ENCODE measurements around the gene KRT37.

The KRT37 gene

GRCh38 chr17:41424111-41424635 lies at the start of gene KRT37:
Gene KRT37 (minus strand): TSS chr17:41424585. CDS start chr17:41424523, 62 bp downstream.
- no peak for DNase-seq

GRCh38 chr17:41468346-41468745 lies 44.0 kb upstream of the KRT37 start:
- DNase-seq: no peak

- DNase-seq: no peak
Observed at GRCh38 chr17:41467561-41467960, 43.2 kb upstream of the KRT37 start.

GRCh38 chr17:41466988-41467387 lies 42.6 kb upstream of the KRT37 start, which contains the start of gene KRT32:
Gene KRT32 (minus strand): TSS chr17:41467386. CDS start chr17:41467325, 61 bp downstream.
- no peak for DNase-seq

- no peak for DNase-seq
Observed at GRCh38 chr17:41464682-41465081, 40.3 kb upstream of the KRT37 start.

GRCh38 chr17:41464173-41464572 lies 39.8 kb upstream of the KRT37 start:
- DNase-seq: no peak

GRCh38 chr17:41463746-41464145 lies 39.4 kb upstream of the KRT37 start:
- no peak for DNase-seq

GRCh38 chr17:41462705-41463104 lies 38.3 kb upstream of the KRT37 start:
- no peak for DNase-seq

- DNase-seq: no peak
Observed at GRCh38 chr17:41457676-41458075, 33.3 kb upstream of the KRT37 start.

- DNase-seq: no peak
Observed at GRCh38 chr17:41456204-41456603, 31.8 kb upstream of the KRT37 start.

GRCh38 chr17:41455236-41455635 lies 30.9 kb upstream of the KRT37 start:
- DNase-seq: peak; percentile 19

GRCh38 chr17:41453066-41453465 lies 28.7 kb upstream of the KRT37 start:
- DNase-seq: no peak

- no peak for DNase-seq
Observed at GRCh38 chr17:41452281-41452680, 27.9 kb upstream of the KRT37 start.

- no peak for DNase-seq
Observed at GRCh38 chr17:41451154-41451728, 26.9 kb upstream of the KRT37 start.

- DNase-seq: no peak
Observed at GRCh38 chr17:41449008-41449407, 24.6 kb upstream of the KRT37 start.

GRCh38 chr17:41448506-41448905 lies 24.1 kb upstream of the KRT37 start:
- DNase-seq: no peak

GRCh38 chr17:41446806-41447205 lies 22.4 kb upstream of the KRT37 start:
- no peak for DNase-seq

GRCh38 chr17:41444640-41445039 lies 20.3 kb upstream of the KRT37 start:
- no peak for DNase-seq

GRCh38 chr17:41444186-41444585 lies 19.8 kb upstream of the KRT37 start:
- no peak for DNase-seq

GRCh38 chr17:41442739-41443138 lies 18.4 kb upstream of the KRT37 start:
- DNase-seq: no peak

- no peak for DNase-seq
Observed at GRCh38 chr17:41440531-41441033, 16.2 kb upstream of the KRT37 start, which contains the start of gene KRT38. Gene KRT38 (minus strand): TSS chr17:41440983. CDS start chr17:41440921, 62 bp downstream.

GRCh38 chr17:41439375-41439774 lies 15.0 kb upstream of the KRT37 start:
- no peak for DNase-seq

- no peak for DNase-seq
Observed at GRCh38 chr17:41437769-41438168, 13.4 kb upstream of the KRT37 start.

- no peak for DNase-seq
Observed at GRCh38 chr17:41437254-41437653, 12.9 kb upstream of the KRT37 start.

GRCh38 chr17:41434415-41434814 lies 10.0 kb upstream of the KRT37 start:
- no peak for DNase-seq
